ENCODE results near the gene CCDC142. TPM values are rescaled to one million over a fixed set of nuclear protein-coding genes. Genes with fewer than 3 reads are reported as not detected.
"Not testable (repeated sequence)": the region's sequence is repeated elsewhere in the genome, so short reads cannot be mapped to it uniquely, and the experiment has no call there.

CCDC142 gene
- total RNA-seq, 1 experiment from 2014 or later: 14.0 TPM

- Mint-ChIP-seq H3K4me1 (peaks cover 21% of the 10 kb centered on the region), H3K27me3 (ENCODE audit: low read depth) (no peaks in the 10 kb centered on the region), H3K9me3 (no peaks in the 10 kb centered on the region), H3K27ac (no peak overlapping the region), H3K4me3 (no peak overlapping the region; the same call in 1 of the 2 replicates), H3K36me3 (peaks cover 9% of the 10 kb centered on the region)
- ATAC-seq (no peak), DNase-seq (ENCODE audit: low spot score) (no peak)
- POLR2A ChIA-PET: interaction anchor here (0.8 to 1.2 kb wide), 2 partner anchors 20 to 22 kb away, joined by 3 to 5 read pairs; no protein-coding TSS in a partner anchor
- TF ChIP-seq JAZF1 (CRISPR knock-in tag; IDR thresholded peaks at IDR 0.05): no peak
- TF ChIP-seq, protein P1, sequence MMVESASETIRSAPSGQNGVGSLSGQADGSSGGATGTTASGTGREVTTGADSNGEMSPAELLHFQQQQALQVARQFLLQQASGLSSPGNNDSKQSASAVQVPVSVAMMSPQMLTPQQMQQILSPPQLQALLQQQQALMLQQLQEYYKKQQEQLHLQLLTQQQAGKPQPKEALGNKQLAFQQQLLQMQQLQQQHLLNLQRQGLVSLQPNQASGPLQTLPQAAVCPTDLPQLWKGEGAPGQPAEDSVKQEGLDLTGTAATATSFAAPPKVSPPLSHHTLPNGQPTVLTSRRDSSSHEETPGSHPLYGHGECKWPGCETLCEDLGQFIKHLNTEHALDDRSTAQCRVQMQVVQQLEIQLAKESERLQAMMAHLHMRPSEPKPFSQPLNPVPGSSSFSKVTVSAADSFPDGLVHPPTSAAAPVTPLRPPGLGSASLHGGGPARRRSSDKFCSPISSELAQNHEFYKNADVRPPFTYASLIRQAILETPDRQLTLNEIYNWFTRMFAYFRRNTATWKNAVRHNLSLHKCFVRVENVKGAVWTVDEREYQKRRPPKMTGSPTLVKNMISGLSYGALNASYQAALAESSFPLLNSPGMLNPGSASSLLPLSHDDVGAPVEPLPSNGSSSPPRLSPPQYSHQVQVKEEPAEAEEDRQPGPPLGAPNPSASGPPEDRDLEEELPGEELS (CRISPR knock-in tag; IDR thresholded peaks at IDR 0.05): no peak
- 0 out of 2 replicates have a peak, but pooled peaks have one; percentile 37 for TF ChIP-seq EMX1 (CRISPR knock-in tag; IDR thresholded peaks at IDR 0.05)
- CTCF ChIA-PET: interaction anchor here (0.6 to 2.1 kb wide), 15 partner anchors 10 to 148 kb away, joined by 3 to 32 read pairs (median 5); partner anchors contain the start of genes CCDC142, MRPL53 and TTC31
Measured at GRCh38 chr2:74462054-74462785, 20.6 kb downstream of the CCDC142 start.

DNA sequence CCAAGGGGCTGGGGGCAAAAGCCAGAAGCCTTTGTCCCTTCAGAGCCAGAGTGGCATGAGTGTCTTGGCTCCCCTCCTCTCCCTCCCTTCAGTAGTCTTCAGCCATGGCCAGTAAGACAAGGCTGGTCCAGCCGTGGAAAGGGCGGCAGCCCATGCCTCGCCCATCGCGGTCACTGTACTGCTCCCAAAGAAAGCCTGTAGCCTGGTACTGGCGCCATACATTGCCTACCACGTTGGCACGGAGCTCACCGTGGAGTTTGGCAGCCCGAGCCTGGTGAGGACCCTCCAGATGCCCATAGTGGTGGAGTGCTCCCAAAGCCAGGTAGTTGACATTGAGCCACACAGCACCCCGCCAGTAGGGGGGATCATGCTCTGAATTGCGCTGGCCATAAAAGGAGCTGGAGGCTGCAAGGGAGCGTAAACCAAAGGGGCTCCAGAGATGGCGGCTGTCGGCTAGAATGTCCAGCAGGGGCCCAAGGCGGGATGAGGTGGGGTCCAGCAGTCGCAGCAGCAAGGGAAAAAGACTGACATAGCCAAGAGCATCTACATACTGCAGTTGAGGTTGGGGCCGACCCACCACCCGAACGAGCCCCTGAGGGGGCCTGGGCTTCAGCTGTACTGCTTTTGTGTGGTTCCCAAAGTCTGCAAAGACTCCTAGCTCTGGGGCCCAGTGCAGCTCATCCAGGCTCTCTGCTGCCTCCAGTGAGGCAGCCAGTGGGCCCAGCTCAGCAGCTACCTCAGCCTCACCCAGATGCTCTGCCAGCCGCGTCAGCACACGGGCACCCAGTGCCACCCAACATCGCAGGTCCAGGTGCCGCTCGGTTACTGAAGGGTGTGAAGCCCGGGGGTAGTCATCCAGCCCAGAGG, 21.4 kb downstream of the CCDC142 start:
- Mint-ChIP-seq H3K9me3 (no peaks in the 10 kb centered on the region), H3K4me1 (peaks cover 27% of the 10 kb centered on the region), H3K27ac (no peak overlapping the region), H3K36me3 (peaks cover 9% of the 10 kb centered on the region), H3K27me3 (ENCODE audit: low read depth) (no peaks in the 10 kb centered on the region), H3K4me3 (no peak overlapping the region)
- TF ChIP-seq, protein P2, sequence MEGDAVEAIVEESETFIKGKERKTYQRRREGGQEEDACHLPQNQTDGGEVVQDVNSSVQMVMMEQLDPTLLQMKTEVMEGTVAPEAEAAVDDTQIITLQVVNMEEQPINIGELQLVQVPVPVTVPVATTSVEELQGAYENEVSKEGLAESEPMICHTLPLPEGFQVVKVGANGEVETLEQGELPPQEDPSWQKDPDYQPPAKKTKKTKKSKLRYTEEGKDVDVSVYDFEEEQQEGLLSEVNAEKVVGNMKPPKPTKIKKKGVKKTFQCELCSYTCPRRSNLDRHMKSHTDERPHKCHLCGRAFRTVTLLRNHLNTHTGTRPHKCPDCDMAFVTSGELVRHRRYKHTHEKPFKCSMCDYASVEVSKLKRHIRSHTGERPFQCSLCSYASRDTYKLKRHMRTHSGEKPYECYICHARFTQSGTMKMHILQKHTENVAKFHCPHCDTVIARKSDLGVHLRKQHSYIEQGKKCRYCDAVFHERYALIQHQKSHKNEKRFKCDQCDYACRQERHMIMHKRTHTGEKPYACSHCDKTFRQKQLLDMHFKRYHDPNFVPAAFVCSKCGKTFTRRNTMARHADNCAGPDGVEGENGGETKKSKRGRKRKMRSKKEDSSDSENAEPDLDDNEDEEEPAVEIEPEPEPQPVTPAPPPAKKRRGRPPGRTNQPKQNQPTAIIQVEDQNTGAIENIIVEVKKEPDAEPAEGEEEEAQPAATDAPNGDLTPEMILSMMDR (IDR thresholded peaks at IDR 0.05): 0 out of 2 replicates have a peak, but pooled peaks have one; percentile 17
- TF ChIP-seq AFF4 (CRISPR knock-in tag; IDR thresholded peaks at IDR 0.05; ENCODE audit: borderline replicate concordance): no peak
- ATAC-seq (peak; percentile 1; the same call in 1 of the 2 replicates), DNase-seq (ENCODE audit: low spot score) (peak; percentile 59)
- ChIA-PET POLR2A (interaction anchor here (0.8 to 1.2 kb wide), 2 partner anchors 19 to 21 kb away, joined by 3 to 5 read pairs; no protein-coding TSS in a partner anchor), CTCF (interaction anchor here (0.6 to 2.1 kb wide), 15 partner anchors 10 to 149 kb away, joined by 3 to 32 read pairs (median 5); partner anchors contain the start of genes CCDC142, MRPL53 and TTC31)

GRCh38 chr2:74460187-74460586, 22.6 kb downstream of the CCDC142 start:
- CTCF ChIA-PET: interaction anchor here (1.9 to 2.1 kb wide), 2 partner anchors 12 to 20 kb away, joined by 9 to 18 read pairs; partner anchors contain the start of gene MRPL53
- DNase-seq (ENCODE audit: low spot score); H3K9me3 Mint-ChIP-seq; ATAC-seq; H3K36me3 Mint-ChIP-seq; H3K27me3 Mint-ChIP-seq (ENCODE audit: low read depth): not testable (repeated sequence)
- Mint-ChIP-seq H3K4me1 (peaks cover 33% of the 10 kb centered on the region), H3K4me3 (peak overlapping the region; percentile 96), H3K27ac (peak overlapping the region; percentile 41; the same call in 1 of the 2 replicates)
- POLR2A ChIA-PET: interaction anchor here (2.7 kb wide), 1 partner anchor 20 kb away, joined by 29 read pairs; the partner anchor contains the start of gene RTKN
